GM10266 (cell line): ENCODE results near the gene CCDC110.

Source experiments
- DNase-seq: peaks from one replicate; pipeline ENCODE4 v3.0.0; 2012; ENCODE audit errors: extremely low spot score
- CTCF ChIP-seq: IDR thresholded peaks from 2 replicates; pipeline ENCODE4 v1.5.1; 2012; ENCODE audit warnings: mild to moderate bottlenecking, low read depth; ENCODE audit not compliant: control insufficient read depth, insufficient read depth; ENCODE audit errors: missing control alignments

The CCDC110 gene

GRCh38 chr4:185472103-185472542 is 590 bp upstream of the CCDC110 start:
- DNase-seq = no peak
- TF ChIP-seq CTCF = no peak

GRCh38 chr4:185470501-185471195 is 885 bp downstream of the CCDC110 start:
- no peak for DNase-seq
- no peak for TF ChIP-seq CTCF

GRCh38 chr4:185469580-185470154 is 1.9 kb downstream of the CCDC110 start:
- DNase-seq = no peak
- TF ChIP-seq CTCF = no peak

GRCh38 chr4:185468999-185469398 is 2.5 kb downstream of the CCDC110 start:
- no peak for DNase-seq
- TF ChIP-seq CTCF = no peak

- DNase-seq = no peak
Observed at GRCh38 chr4:185467991-185468390, 3.5 kb downstream of the CCDC110 start.

GRCh38 chr4:185467101-185467500 is 4.4 kb downstream of the CCDC110 start:
- DNase-seq = no peak
- TF ChIP-seq CTCF = no peak

More at GRCh38 chr4:185467991-185468390, 3.5 kb downstream of the CCDC110 start:
- TF ChIP-seq CTCF = no peak

- no peak for DNase-seq
- TF ChIP-seq CTCF = no peak
Observed at GRCh38 chr4:185465707-185466106, 5.8 kb downstream of the CCDC110 start.
